T-helper 1 cell treated with Interleukin-12 subunit alpha and Interleukin-12 subunit beta and Interleukin-4 antibody, amounts not matched to agents 30 ng/mL and 1 ng/mL, for 36 hours (primary cell): ENCODE results near the gene MXI1. TPM values are rescaled to one million over a fixed set of nuclear protein-coding genes. Genes with fewer than 3 reads are reported as not detected.

Source experiments
- total RNA-seq: library from RNA; stranded (reverse); gene quantifications from 2 replicates; pipeline ENCODE4 v1.2.3, GENCODE V29; 2022

Gene MXI1
- total RNA-seq, 1 donor from 2014 or later = 16.7 TPM

Other genes with a start within 250 kb of the MXI1 start
- gene ADD3, start 199.6 kb upstream of the MXI1 start, total RNA-seq = 268 TPM in 2 replicates
- 34.8 and 44.1 TPM in 2 replicates for gene SMNDC1, start 97.3 kb downstream of the MXI1 start, total RNA-seq